ENCODE results near the gene F12. TPM values are rescaled to one million over a fixed set of nuclear protein-coding genes. Genes with fewer than 3 reads are reported as not detected.

Gene F12
- total RNA-seq, 2 experiments from 2014 or later, result 3.8 TPM; not detected in 1

DNA sequence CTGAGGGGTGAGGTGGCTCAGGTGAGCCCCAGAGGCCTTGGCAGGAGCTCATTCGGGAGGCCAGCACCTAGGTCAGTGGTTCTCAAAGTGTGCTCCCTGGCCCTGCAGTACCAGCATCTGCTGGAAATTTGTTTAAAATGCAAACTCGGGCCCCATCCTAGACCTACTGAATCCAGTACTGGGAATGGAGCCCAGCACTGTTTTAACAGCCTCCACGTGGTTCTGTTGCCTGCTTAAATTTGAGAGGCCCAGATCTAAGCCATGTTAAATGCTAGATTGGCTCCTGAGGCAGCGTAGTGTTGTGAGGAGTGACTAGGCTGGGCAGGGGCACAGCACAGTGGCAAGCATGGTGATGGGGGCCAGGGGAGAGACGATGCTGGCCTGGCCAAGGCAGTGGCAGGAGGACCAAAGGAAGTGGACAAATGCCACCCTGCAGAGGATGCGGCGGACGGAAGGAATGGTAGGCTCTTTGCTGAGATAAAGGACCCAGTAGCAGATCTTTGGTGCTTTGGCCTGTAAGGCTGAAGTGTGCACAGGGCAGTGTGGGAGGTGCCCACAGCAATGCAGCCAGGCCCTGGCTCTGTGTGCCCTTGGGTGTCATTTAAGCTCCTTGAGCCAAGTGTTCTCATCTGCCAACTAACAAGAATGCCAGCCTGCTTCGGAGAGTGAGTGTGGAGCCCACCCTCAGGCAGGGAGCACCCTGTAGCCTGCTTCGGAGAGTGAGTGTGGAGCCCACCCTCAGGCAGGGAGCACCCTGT, 41.5 kb upstream of the F12 start:
- no peaks in the 10 kb centered on the region; the same call in 1 of the 2 replicates for H3K36me3 ChIP-seq (ENCODE audit: insufficient read depth, low read length)
- TF ChIP-seq EZH2phosphoT487 (IDR thresholded peaks at IDR 0.05; ENCODE audit: borderline replicate concordance, low read depth, low read length), result no peak
- TF ChIP-seq, protein P1, sequence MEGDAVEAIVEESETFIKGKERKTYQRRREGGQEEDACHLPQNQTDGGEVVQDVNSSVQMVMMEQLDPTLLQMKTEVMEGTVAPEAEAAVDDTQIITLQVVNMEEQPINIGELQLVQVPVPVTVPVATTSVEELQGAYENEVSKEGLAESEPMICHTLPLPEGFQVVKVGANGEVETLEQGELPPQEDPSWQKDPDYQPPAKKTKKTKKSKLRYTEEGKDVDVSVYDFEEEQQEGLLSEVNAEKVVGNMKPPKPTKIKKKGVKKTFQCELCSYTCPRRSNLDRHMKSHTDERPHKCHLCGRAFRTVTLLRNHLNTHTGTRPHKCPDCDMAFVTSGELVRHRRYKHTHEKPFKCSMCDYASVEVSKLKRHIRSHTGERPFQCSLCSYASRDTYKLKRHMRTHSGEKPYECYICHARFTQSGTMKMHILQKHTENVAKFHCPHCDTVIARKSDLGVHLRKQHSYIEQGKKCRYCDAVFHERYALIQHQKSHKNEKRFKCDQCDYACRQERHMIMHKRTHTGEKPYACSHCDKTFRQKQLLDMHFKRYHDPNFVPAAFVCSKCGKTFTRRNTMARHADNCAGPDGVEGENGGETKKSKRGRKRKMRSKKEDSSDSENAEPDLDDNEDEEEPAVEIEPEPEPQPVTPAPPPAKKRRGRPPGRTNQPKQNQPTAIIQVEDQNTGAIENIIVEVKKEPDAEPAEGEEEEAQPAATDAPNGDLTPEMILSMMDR (conservative IDR thresholded peaks at IDR 0.05; ENCODE audit: low read length), result no peak
- ChIA-PET POLR2A (no interaction called here), CTCF (ENCODE audit: unreplicated experiment) (no interaction called here)
- no peak overlapping the region for H3K27ac ChIP-seq (ENCODE audit: low read depth, low read length, poor library complexity, severe bottlenecking)
- no peaks in the 10 kb centered on the region for H3K9me3 ChIP-seq (ENCODE audit: low read length)
- no peak for DNase-seq (ENCODE audit: low spot score)
- no peak overlapping the region for H3K4me2 ChIP-seq (ENCODE audit: low read length)
- no peaks in the 10 kb centered on the region for H3K79me2 ChIP-seq (ENCODE audit: insufficient read depth, low read depth, low read length)
- H3K4me1 ChIP-seq (ENCODE audit: insufficient read depth, low read length, poor library complexity, severe bottlenecking), result peaks cover 41% of the 10 kb centered on the region
- no peak overlapping the region for H2AFZ ChIP-seq (ENCODE audit: low read length)
- intact Hi-C loops (cut with micrococcal nuclease; ENCODE audit: unreplicated experiment), result no loop called here
- no peak overlapping the region for H3K4me3 ChIP-seq (ENCODE audit: low read depth, low read length, poor library complexity, severe bottlenecking)
- no peaks in the 10 kb centered on the region for H3K9me2 ChIP-seq (ENCODE audit: insufficient read depth, low read length)
- no TSS peak for BruUV-seq (replicated peaks)
- H4K20me1 ChIP-seq (ENCODE audit: insufficient read depth, low read length), result peaks cover 17% of the 10 kb centered on the region

- intact Hi-C loops (cut with micrococcal nuclease; ENCODE audit: unreplicated experiment), result no loop called here
- BruUV-seq (replicated peaks), result no TSS peak
- no peaks in the 10 kb centered on the region for H3K79me2 ChIP-seq (ENCODE audit: insufficient read depth, low read depth, low read length)
These were observed 40.0 kb upstream of the F12 start for GRCh38 chr5:177449140-177450061.

More at GRCh38 chr5:177449140-177450061, 40.0 kb upstream of the F12 start:
- no peak for TF ChIP-seq EZH2phosphoT487 (IDR thresholded peaks at IDR 0.05; ENCODE audit: borderline replicate concordance, low read depth, low read length)
- TF ChIP-seq, protein P1 (conservative IDR thresholded peaks at IDR 0.05; ENCODE audit: low read length), result no peak
- H3K9me3 ChIP-seq (ENCODE audit: low read length), result no peaks in the 10 kb centered on the region
- ChIA-PET POLR2A (no interaction called here), CTCF (ENCODE audit: unreplicated experiment) (no interaction called here)
- no peaks in the 10 kb centered on the region; the same call in 1 of the 2 replicates for H3K36me3 ChIP-seq (ENCODE audit: insufficient read depth, low read length)
- no peak overlapping the region for H3K27ac ChIP-seq (ENCODE audit: low read depth, low read length, poor library complexity, severe bottlenecking)
- peak; percentile 22 for DNase-seq (ENCODE audit: low spot score)
- no peak overlapping the region for H2AFZ ChIP-seq (ENCODE audit: low read length)
- H3K4me2 ChIP-seq (ENCODE audit: low read length), result no peak overlapping the region
- H3K4me1 ChIP-seq (ENCODE audit: insufficient read depth, low read length, poor library complexity, severe bottlenecking), result peaks cover 54% of the 10 kb centered on the region
- H3K9me2 ChIP-seq (ENCODE audit: insufficient read depth, low read length), result no peaks in the 10 kb centered on the region
- peaks cover 17% of the 10 kb centered on the region for H4K20me1 ChIP-seq (ENCODE audit: insufficient read depth, low read length)
- no peak overlapping the region for H3K4me3 ChIP-seq (ENCODE audit: low read depth, low read length, poor library complexity, severe bottlenecking)
